Common myeloid progenitor, CD34-positive (primary cell): ENCODE measurements around the gene USP32.

Source experiments
- CTCF ChIA-PET: fragments of 350-600 bp; sonication (Branson Sonifier 250); formaldehyde crosslinking; loops from one replicate; lab custom pipeline; 2021; ENCODE audit warnings: antibody characterized with exemption; lab: Charles Lee
- POLR2A ChIA-PET: fragments of 350-600 bp; sonication (Branson Sonifier 250); formaldehyde crosslinking; loops from one replicate; lab custom pipeline; 2021; ENCODE audit warnings: antibody characterized with exemption; lab: Charles Lee
- DNase-seq, 3 donors: peaks; one replicate each; pipeline versions ENCODE4 v3.0.0 to v3.0.0-alpha.2; 2013
- H3K27ac ChIP-seq, 2 experiments: 1 replicate in 1 of 2; 2 replicates in 1 of 2; pipeline ENCODE4 v1.7.0; 2013; ENCODE audit warnings: inconsistent platforms in 2 of 2, low read length in 2 of 2, mild to moderate bottlenecking in 2 of 2, low read depth in 1 of 2, moderate library complexity in 1 of 2; ENCODE audit not compliant: severe bottlenecking in 2 of 2, insufficient read depth in 1 of 2, poor library complexity in 1 of 2
- H3K27me3 ChIP-seq, 5 experiments: replicated peaks in 2 of 5; 1 replicate in 3 of 5; 2 replicates in 2 of 5; pipeline versions ENCODE4 v1.6.1 to v1.7.0; 2013; ENCODE audit warnings: low read length in 4 of 5, mild to moderate bottlenecking in 2 of 5, moderate library complexity in 2 of 5, inconsistent platforms in 1 of 5; ENCODE audit not compliant: insufficient read depth in 5 of 5, control insufficient read depth in 4 of 5
- H3K36me3 ChIP-seq, 4 experiments: 1 replicate in 2 of 4; 2 replicates in 2 of 4; pipeline versions ENCODE4 v1.6.1 to v1.7.0; 2013; ENCODE audit warnings: low read length in 3 of 4, control low read depth in 1 of 4, mild to moderate bottlenecking in 1 of 4; ENCODE audit not compliant: control insufficient read depth in 4 of 4, insufficient read depth in 4 of 4
- H3K4me1 ChIP-seq, 4 experiments: 1 replicate in 3 of 4; 2 replicates in 1 of 4; pipeline versions ENCODE4 v1.6.1 to v1.7.1; 2013; ENCODE audit warnings: low read length in 3 of 4, mild to moderate bottlenecking in 3 of 4, control low read depth in 1 of 4, inconsistent platforms in 1 of 4, moderate library complexity in 1 of 4; ENCODE audit not compliant: control insufficient read depth in 4 of 4, insufficient read depth in 4 of 4; ENCODE audit errors: control extremely low read depth in 1 of 4
- H3K4me3 ChIP-seq, 7 experiments: 1 replicate in 4 of 7; 2 replicates in 3 of 7; pipeline versions ENCODE4 v1.5.1 to v1.7.0; 2013; ENCODE audit warnings: mild to moderate bottlenecking in 7 of 7, low read length in 6 of 7, moderate library complexity in 6 of 7, inconsistent platforms in 2 of 7, low read depth in 2 of 7, control low read depth in 1 of 7; ENCODE audit not compliant: insufficient read depth in 4 of 7, control insufficient read depth in 1 of 7; ENCODE audit errors: extremely low read depth in 1 of 7
- H3K9me3 ChIP-seq, 5 experiments: 1 replicate in 4 of 5; 2 replicates in 1 of 5; pipeline versions ENCODE4 v1.6.1 to v1.7.1; 2013; ENCODE audit warnings: low read length in 4 of 5, mild to moderate bottlenecking in 2 of 5, inconsistent platforms in 1 of 5, low read depth in 1 of 5, moderate library complexity in 1 of 5; ENCODE audit not compliant: control insufficient read depth in 4 of 5, insufficient read depth in 2 of 5; ENCODE audit errors: control extremely low read depth in 1 of 5
- WGBS: methylation state at CpG from one replicate; pipeline ENCODE4 v1.1.5; 2013; ENCODE audit not compliant: insufficient coverage; 5-methylcytosine and 5-hydroxymethylcytosine counted together

USP32 gene

DNA sequence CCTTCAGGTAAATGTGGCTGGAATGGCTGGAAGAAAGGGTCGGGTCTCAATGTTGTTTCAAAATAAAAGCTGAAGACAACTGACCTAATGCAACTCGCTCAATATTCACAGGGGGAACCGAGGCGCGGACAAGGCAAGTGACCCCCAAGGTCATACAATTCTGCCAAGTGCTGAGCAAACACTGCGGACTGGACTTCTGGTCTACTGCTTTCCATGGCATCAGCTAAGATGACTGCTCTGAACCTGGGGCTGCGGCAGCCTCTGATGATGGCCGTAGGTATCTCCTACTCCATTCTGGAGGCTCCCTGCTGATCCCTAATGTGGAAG lies 220.2 kb downstream of the USP32 start:
- peaks cover 0 to 3% (median under 1%) of the 10 kb centered on the region in 4 experiments for H3K36me3 ChIP-seq
- no peak overlapping the region for H3K4me3 ChIP-seq
- WGBS: 95% methylated on average over 8 of the region's 8 CpGs
- no peak overlapping the region for H3K27ac ChIP-seq
- no peak for DNase-seq
- POLR2A ChIA-PET: no interaction called here
- CTCF ChIA-PET: interaction anchor here (1.2 to 1.6 kb wide), 4 partner anchors 8 to 34 kb away, joined by 5 read pairs; no protein-coding TSS in a partner anchor
- H3K4me1 ChIP-seq: peaks cover 0 to 18% (median 2%) of the 10 kb centered on the region in 4 experiments
- no peaks in the 10 kb centered on the region for H3K27me3 ChIP-seq
- no peaks in the 10 kb centered on the region for H3K9me3 ChIP-seq

DNA sequence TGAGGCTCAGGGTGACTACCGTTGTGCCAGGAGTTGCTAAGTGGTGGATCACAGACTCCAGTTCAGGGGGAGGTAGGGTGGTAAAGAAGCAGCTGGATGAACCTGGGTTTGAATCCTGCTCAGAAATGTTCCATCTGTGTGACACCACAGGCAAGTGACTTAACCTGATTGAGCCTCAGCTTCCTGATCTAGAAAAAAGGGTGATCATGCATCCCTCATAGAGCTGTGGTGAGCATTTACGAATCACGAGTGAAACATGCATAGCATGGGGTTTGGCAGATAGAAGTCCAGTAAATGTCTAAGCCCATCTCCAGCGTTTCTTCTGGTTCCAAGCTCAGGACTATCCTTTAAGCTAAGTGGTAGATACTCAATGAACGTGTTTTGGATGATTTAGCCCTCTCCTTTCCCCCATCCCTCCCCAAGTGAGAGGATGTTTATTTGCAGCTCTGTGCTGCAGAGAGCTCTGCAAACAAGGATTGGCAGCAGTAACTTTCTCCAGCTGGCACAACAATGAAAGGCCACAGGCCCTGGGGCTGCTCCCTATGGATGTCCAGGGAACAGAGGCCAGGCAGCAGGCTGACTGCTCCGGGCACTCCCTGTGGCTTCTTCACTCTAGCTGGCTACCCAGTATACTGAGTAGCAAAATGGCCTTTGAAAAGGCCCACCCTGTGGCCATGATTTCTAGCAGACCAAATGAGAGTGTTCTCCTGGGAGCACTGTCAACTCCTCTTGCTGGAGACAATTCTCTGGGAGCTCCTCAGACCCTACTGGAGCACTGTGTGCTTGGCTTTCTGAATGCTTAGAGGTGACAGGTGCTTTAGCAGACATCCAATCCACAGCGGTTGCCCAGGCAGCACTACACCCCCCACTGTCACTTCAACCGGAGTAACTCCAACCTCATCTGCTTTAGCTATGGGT lies 220.8 kb downstream of the USP32 start:
- Histone ChIP-seq H3K4me3 (no peak overlapping the region), H3K4me1 (peaks cover 0 to 19% (median 2%) of the 10 kb centered on the region in 4 experiments), H3K36me3 (peaks cover 0 to 2% (median 0%) of the 10 kb centered on the region in 4 experiments), H3K27me3 (no peaks in the 10 kb centered on the region), H3K9me3 (no peaks in the 10 kb centered on the region), H3K27ac (no peak overlapping the region)
- WGBS: 95% methylated on average over 5 of the region's 8 CpGs
- no peak for DNase-seq
- ChIA-PET POLR2A (interaction anchor here (0.7 kb wide), 1 partner anchor 9 kb away, joined by 4 read pairs; no protein-coding TSS in a partner anchor), CTCF (interaction anchor here (1.2 to 1.6 kb wide), 4 partner anchors 8 to 33 kb away, joined by 5 read pairs; no protein-coding TSS in a partner anchor)

DNA sequence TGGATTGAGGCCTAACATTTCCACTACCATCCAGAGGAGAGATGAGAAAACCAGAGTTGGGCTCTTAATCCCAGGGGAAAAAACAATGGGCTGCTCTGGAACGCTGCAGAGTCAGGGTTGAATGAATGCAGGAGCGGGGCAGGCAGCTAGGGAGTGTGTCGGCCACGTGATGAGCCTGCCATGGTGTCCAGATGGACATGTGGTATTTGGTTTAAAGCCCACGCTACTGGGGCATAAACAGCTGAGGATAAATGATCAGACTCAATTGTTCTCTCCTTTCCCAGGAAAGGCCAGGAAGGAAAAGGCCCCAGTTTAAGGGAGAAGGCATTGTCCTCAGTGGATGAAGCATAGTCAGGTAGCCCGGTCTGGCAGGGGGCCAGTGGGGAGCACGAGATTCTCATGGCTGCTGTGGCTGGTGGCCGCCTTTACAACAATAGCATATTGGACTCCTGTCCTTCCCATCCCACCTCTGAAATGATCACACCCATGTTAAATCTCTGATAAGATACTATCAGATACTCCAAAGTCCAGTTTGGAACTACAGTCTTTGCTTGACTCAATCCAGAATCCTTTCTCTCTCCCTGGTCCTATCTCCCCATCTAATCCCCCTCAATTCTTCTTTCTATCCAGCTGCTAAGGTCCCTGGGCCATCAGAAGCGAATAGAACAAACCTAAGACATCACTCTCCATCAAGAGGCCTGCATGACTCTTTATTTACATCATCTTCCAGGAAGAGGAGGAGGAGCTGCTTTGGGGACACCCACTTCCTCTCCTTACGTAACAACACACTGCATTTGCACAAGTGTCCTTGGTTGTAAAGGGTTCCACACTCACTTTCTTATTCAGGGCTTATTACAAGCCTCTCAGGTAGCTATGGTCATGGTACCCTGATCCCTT lies 221.8 kb downstream of the USP32 start:
- no peak overlapping the region for H3K27ac ChIP-seq
- H3K27me3 ChIP-seq: no peaks in the 10 kb centered on the region
- H3K9me3 ChIP-seq: no peaks in the 10 kb centered on the region
- ChIA-PET POLR2A (interaction anchor here (0.7 kb wide), 1 partner anchor 8 kb away, joined by 4 read pairs; no protein-coding TSS in a partner anchor), CTCF (interaction anchor here (0.6 to 1.5 kb wide), 3 partner anchors 14 to 28 kb away, joined by 3 to 5 read pairs (median 5); no protein-coding TSS in a partner anchor)
- no peaks in the 10 kb centered on the region for H3K36me3 ChIP-seq
- WGBS: 98% methylated on average over 7 of the region's 10 CpGs
- no peak overlapping the region for H3K4me3 ChIP-seq
- DNase-seq: peak in 2 of 3 donors; percentile 36 to 43
- H3K4me1 ChIP-seq: peaks cover 2 to 27% (median 7%) of the 10 kb centered on the region in 4 experiments

DNA sequence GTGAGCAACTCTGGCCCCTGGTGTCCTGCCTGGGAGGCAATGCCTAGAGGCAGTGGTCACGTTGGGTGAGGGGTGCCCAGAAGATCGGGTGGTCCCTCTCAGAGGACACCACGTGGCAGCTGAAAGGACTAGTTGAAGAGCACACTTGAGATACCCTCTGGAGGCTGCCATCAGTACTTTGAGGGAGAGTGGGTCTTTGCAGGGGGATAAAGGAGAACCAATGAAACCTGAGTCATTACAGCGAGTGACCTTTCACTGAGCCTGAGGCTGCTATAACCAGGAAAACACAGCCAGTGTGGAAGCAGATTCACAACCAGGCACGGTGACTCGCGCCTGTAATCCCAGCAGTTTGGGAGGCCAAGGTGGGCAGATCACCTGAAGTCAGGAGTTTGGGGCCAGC lies 223.3 kb downstream of the USP32 start:
- 84% methylated on average over 4 of the region's 7 CpGs for WGBS
- ChIA-PET POLR2A (no interaction called here), CTCF (interaction anchor here (1.1 kb wide), 2 partner anchors 24 to 62 kb away, joined by 3 read pairs; no protein-coding TSS in a partner anchor)
- DNase-seq: no peak
- Histone ChIP-seq H3K27ac (no peak overlapping the region), H3K4me3 (no peak overlapping the region), H3K36me3 (no peaks in the 10 kb centered on the region), H3K9me3 (no peaks in the 10 kb centered on the region), H3K27me3 (no peaks in the 10 kb centered on the region), H3K4me1 (peaks cover 2 to 33% (median 7%) of the 10 kb centered on the region in 4 experiments)

DNA sequence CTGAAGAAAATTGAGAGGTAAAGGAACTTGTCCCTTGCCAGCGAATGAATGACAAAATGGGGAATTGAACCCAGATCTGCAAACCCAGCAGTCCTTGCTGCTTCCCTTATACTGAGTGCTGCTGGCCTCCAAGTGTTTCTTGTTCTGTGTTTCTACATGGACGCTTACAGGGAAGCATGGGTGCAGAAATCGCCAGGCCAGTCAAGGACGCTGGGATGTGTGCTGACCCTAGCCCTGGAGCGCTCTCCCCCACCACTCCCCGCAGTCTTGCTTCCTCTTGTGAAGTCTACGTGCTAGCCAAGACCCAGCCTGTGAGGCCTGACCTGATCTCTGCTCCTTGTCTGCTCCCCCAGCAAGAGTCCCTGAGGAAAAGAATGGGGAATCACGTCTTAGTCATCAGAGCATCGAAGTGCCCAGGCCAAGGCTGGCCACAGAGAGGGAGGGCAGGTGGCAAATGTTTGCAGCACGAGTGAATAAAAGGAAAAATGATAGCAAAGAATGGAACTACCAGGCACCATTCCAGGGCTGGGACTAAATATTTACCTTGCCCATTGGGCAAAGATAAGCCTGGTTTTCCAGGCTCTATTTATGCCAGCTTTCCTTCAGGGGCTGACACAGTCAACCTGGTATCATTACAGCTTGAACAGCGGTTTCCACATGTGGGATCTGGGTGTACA lies 224.7 kb downstream of the USP32 start:
- Histone ChIP-seq H3K27ac (no peak overlapping the region), H3K27me3 (no peaks in the 10 kb centered on the region), H3K4me1 (peaks cover 2 to 48% (median 14%) of the 10 kb centered on the region in 4 experiments), H3K36me3 (no peaks in the 10 kb centered on the region), H3K4me3 (no peak overlapping the region), H3K9me3 (no peaks in the 10 kb centered on the region)
- WGBS: 99% methylated on average over 11 of the region's 11 CpGs
- POLR2A ChIA-PET: no interaction called here
- no peak for DNase-seq
- CTCF ChIA-PET: interaction anchor here (0.5 to 1.7 kb wide), 4 partner anchors 18 to 268 kb away, joined by 3 to 4 read pairs (median 3); partner anchors contain the start of gene CA4

DNA sequence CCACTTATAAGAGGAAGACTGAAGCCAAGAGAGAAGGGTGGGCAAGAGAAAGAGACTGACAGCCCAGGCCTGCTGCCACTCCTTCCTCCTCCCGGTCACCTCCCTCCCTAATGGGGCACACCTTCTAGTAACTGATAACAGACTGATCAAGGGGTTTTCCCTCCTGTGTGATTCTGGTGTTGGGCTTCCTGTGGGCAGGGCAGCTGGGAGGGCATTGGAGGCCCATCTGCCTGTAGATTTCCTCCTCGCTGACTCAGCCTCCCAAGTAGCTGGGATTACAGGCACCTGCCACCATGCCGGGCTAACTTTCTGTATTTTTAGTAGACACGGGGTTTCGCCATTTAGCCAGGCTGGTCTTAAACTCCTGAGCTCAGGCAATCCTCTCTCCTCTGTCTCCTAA lies 226.0 kb downstream of the USP32 start:
- POLR2A ChIA-PET: no interaction called here
- CTCF ChIA-PET: interaction anchor here (1.1 to 1.7 kb wide), 3 partner anchors 17 to 24 kb away, joined by 3 to 4 read pairs (median 3); partner anchors contain the start of gene CA4
- no peaks in the 10 kb centered on the region for H3K27me3 ChIP-seq

More for the DNA sequence above, 226.0 kb downstream of the USP32 start:
- Histone ChIP-seq H3K36me3 (no peaks in the 10 kb centered on the region), H3K9me3 (no peaks in the 10 kb centered on the region), H3K4me3 (no peak overlapping the region), H3K4me1 (peaks cover 4 to 56% (median 25%) of the 10 kb centered on the region in 4 experiments), H3K27ac (no peak overlapping the region)
- DNase-seq: peak in 2 of 3 donors; percentile 58 to 61
- 11% methylated on average over 1 of the region's 5 CpGs for WGBS
